Ishikawa (cell line): Measurements from ENCODE around the gene CD22.

Experiments used
- CEBPB ChIP-seq: IDR thresholded peaks from 2 replicates; pipeline ENCODE4 v1.6.1; 2012
- CREB1 ChIP-seq: IDR thresholded peaks from 2 replicates; pipeline ENCODE4 v1.6.1; 2012; ENCODE audit warnings: low read depth
- EGR1 ChIP-seq: IDR thresholded peaks from 2 replicates; pipeline ENCODE4 v1.6.1; 2012
- EP300 ChIP-seq: IDR thresholded peaks from 2 replicates; pipeline ENCODE4 v1.6.1; 2012; ENCODE audit warnings: borderline replicate concordance
- FOXM1 ChIP-seq: IDR thresholded peaks from 2 replicates; pipeline ENCODE4 v1.6.1; 2012; ENCODE audit warnings: low read depth, borderline replicate concordance
- MAX ChIP-seq: IDR thresholded peaks from 2 replicates; pipeline ENCODE4 v1.6.1; 2012
- RAD21 ChIP-seq: IDR thresholded peaks from 2 replicates; pipeline ENCODE4 v1.6.1; 2012; ENCODE audit warnings: low read depth
- TAF1 ChIP-seq: IDR thresholded peaks from 2 replicates; pipeline ENCODE4 v1.6.1; 2012; ENCODE audit warnings: low read depth, mild to moderate bottlenecking
- TCF12 ChIP-seq: IDR thresholded peaks from 2 replicates; pipeline ENCODE4 v1.6.1; 2012; ENCODE audit warnings: low read depth
- TEAD4 ChIP-seq: IDR thresholded peaks from 2 replicates; pipeline ENCODE4 v1.6.1; 2012
- YY1 ChIP-seq: IDR thresholded peaks from 2 replicates; pipeline ENCODE4 v1.6.1; 2012; ENCODE audit warnings: low read depth
- ZBTB7A ChIP-seq: IDR thresholded peaks from 2 replicates; pipeline ENCODE4 v1.6.1; 2012; ENCODE audit warnings: low read depth
- TF ChIP-seq, protein P1 (sequence below): IDR thresholded peaks from 2 replicates; pipeline ENCODE4 v1.6.1; 2012
- TF ChIP-seq, protein P2 (sequence below): IDR thresholded peaks from 2 replicates; pipeline ENCODE4 v1.6.1; 2012; ENCODE audit warnings: low read depth, mild to moderate bottlenecking

The CD22 gene

DNA sequence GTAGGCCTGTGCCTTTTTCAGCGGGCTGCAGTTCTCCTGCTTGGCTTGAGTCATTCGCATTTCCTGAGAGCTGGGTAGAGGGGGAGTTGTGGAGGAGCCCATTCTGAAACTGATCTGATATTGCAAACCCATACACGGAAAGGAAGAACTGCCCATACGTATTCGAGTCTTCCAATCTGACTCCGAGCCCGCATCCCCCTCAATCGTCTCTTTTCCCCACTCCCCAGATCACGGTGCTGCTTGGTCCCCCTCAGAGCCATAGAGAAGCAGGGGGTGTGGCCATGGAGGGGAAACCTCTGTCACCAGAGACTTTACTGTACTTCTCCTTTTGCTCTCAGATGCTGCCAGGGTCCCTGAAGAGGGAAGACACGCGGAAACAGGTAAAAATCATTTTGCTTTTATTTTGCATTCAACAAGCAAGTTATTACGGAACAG, at the start of gene CD22:
CD22 (plus strand) TSS at position 337 of the 435 bp plus-strand sequence. CDS start 2,854 bp downstream, outside the sequence.
- TF ChIP-seq, protein P1, sequence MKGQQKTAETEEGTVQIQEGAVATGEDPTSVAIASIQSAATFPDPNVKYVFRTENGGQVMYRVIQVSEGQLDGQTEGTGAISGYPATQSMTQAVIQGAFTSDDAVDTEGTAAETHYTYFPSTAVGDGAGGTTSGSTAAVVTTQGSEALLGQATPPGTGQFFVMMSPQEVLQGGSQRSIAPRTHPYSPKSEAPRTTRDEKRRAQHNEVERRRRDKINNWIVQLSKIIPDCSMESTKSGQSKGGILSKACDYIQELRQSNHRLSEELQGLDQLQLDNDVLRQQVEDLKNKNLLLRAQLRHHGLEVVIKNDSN: no peak
- no peak for TF ChIP-seq CEBPB
- no peak for TF ChIP-seq TEAD4
- TF ChIP-seq FOXM1: no peak
- TF ChIP-seq EP300: no peak
- no peak for TF ChIP-seq ZBTB7A

- no peak for TF ChIP-seq YY1
- no peak for TF ChIP-seq RAD21
- TF ChIP-seq EP300: no peak
Observed at GRCh38 chr19:35279374-35279773, 49.6 kb upstream of the CD22 start.

- TF ChIP-seq ZBTB7A: no peak
- TF ChIP-seq, protein P2, sequence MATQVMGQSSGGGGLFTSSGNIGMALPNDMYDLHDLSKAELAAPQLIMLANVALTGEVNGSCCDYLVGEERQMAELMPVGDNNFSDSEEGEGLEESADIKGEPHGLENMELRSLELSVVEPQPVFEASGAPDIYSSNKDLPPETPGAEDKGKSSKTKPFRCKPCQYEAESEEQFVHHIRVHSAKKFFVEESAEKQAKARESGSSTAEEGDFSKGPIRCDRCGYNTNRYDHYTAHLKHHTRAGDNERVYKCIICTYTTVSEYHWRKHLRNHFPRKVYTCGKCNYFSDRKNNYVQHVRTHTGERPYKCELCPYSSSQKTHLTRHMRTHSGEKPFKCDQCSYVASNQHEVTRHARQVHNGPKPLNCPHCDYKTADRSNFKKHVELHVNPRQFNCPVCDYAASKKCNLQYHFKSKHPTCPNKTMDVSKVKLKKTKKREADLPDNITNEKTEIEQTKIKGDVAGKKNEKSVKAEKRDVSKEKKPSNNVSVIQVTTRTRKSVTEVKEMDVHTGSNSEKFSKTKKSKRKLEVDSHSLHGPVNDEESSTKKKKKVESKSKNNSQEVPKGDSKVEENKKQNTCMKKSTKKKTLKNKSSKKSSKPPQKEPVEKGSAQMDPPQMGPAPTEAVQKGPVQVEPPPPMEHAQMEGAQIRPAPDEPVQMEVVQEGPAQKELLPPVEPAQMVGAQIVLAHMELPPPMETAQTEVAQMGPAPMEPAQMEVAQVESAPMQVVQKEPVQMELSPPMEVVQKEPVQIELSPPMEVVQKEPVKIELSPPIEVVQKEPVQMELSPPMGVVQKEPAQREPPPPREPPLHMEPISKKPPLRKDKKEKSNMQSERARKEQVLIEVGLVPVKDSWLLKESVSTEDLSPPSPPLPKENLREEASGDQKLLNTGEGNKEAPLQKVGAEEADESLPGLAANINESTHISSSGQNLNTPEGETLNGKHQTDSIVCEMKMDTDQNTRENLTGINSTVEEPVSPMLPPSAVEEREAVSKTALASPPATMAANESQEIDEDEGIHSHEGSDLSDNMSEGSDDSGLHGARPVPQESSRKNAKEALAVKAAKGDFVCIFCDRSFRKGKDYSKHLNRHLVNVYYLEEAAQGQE: no peak
- TF ChIP-seq CEBPB: no peak
- TF ChIP-seq TCF12: no peak
- no peak for TF ChIP-seq TAF1
- TF ChIP-seq EGR1: no peak
- no peak for TF ChIP-seq CREB1
- TF ChIP-seq RAD21: no peak
- no peak for TF ChIP-seq FOXM1
- TF ChIP-seq MAX: no peak
Observed at GRCh38 chr19:35279985-35280821, 48.8 kb upstream of the CD22 start.

DNA sequence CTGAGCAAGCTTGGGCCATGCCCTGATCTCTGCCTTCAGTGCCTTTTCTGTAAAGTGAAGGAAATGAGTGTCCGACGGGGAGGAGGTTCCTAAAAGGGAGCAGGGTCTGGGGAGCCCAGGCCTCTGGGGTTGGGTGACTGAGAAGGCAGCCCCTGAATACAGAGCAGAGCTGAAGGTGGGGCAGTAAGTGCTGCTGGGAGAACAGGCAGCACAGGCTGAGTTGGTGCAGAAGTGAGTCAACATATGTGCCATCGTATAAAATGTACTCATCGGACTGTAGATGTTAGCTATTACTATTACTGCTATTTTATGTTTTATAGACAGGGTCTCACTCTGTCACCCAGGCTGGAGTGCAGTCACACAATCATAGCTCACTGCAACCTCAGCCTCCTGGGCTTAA, 47.7 kb upstream of the CD22 start:
- TF ChIP-seq YY1 (no peak), MAX (no peak)

GRCh38 chr19:35284153-35285094, 44.6 kb upstream of the CD22 start:
- TF ChIP-seq MAX (no peak), EGR1 (no peak), CREB1 (no peak), FOXM1 (no peak), YY1 (no peak), TEAD4 (no peak), TCF12 (no peak), ZBTB7A (no peak)
- TF ChIP-seq, protein P1: no peak
- TF ChIP-seq, protein P2: no peak

- no peak for TF ChIP-seq YY1
- no peak for TF ChIP-seq EP300
- TF ChIP-seq TCF12: no peak
- no peak for TF ChIP-seq CEBPB
Observed at GRCh38 chr19:35285095-35285449, 43.9 kb upstream of the CD22 start.
